Prostate gland (tissue), 2 donors: ENCODE measurements around the gene ANKS3.

ENCODE experiments used
- CTCF ChIP-seq, 4 experiments: fragments of 200-600 bp in 2 of 4; fragments of 450-650 bp in 2 of 4; sonication (generic) in 2 of 4; IDR thresholded peaks; 1 replicate in 3 of 4; 2 replicates in 1 of 4; pipeline ENCODE4 v1.5.1; 2016 to 2019; ENCODE audit warnings: antibody characterized with exemption in 4 of 4, mild to moderate bottlenecking in 2 of 4, moderate library complexity in 2 of 4
- POLR2A ChIP-seq: fragments of 450-650 bp; IDR thresholded peaks from one replicate; pipeline ENCODE4 v1.6.1; 2016; ENCODE audit warnings: antibody characterized with exemption, mild to moderate bottlenecking
- POLR2AphosphoS5 ChIP-seq: sonication (generic); formaldehyde crosslinking; IDR thresholded peaks from one replicate; pipeline ENCODE4 v1.6.1; 2017; ENCODE audit warnings: antibody characterized with exemption

GRCh38 chr16:4748682-4749411 lies 14.8 kb upstream of the ANKS3 start:
- no peak for TF ChIP-seq CTCF (IDR thresholded peaks at IDR 0.05)
- TF ChIP-seq POLR2A: no peak
- TF ChIP-seq POLR2AphosphoS5: no peak
